Measurements from ENCODE around the gene LRMDA. TPM values are rescaled to one million over a fixed set of nuclear protein-coding genes. Genes with fewer than 3 reads are reported as not detected.

The LRMDA gene
- polyA plus RNA-seq, 2 of the 4 experiments (the other 2 are of a cell fraction): 4.6 to 5.2 TPM

DNA sequence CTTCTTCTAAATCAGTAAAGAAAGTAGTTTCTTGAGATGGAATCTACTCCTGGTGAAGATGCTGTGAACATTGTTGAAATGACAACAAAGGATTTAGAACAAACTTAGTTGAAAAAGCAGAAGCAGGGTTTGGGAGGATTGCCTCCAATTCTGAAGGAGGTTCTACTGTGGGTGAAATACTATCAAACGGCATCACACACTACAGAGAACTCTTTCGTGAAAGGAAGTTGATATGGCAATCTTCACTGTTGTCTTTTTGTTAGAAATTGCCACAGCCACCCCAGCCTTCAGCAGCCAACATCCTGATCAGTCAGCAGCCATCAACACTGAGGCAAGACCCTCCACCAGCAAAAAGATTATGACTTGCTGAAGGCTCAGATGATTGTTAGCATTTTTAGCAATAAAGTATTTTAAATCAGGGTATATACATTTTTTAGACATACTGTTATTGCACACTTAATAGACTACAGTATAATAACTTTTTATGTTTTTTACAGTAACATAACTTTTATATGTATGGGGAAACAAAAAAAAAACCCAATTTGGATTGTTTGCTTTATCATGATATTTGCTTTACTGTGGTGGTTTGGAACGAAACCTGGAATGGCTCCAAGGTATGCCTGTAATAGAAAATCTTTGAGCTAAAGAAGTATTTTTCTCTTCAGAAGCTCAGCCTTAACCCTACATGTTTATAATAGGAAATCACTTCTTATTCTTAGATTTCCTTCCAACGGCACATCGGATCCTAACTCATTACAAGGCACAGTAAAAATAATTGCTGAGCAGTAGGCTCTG, 257.3 kb downstream of the LRMDA start:
- ChIA-PET CTCF (no interaction called here), POLR2A (no interaction called here)
- 70% methylated on average over 5 of the region's 5 CpGs for WGBS (ENCODE audit: missing lambda C conversion rate)
- Histone ChIP-seq H3K4me1 (no peaks in the 10 kb centered on the region), H3K27ac (no peak overlapping the region), H3K4me3 (no peak overlapping the region), H3K9me3 (no peaks in the 10 kb centered on the region), H3K4me2 (no peak overlapping the region)
- TF ChIP-seq SMC3 (IDR thresholded peaks at IDR 0.05) (no peak), POLR2AphosphoS2 (conservative IDR thresholded peaks at IDR 0.05; ENCODE audit: low read length) (no peak), TP53 (CRISPR knock-in tag; IDR thresholded peaks at IDR 0.05) (no peak), ZC3H11A (IDR thresholded peaks at IDR 0.05) (no peak), FOSL2 (IDR thresholded peaks at IDR 0.05) (no peak), FOSL2 (CRISPR knock-in tag; IDR thresholded peaks at IDR 0.05) (no peak), EP300 (IDR thresholded peaks at IDR 0.05) (no peak), EHF (CRISPR knock-in tag; IDR thresholded peaks at IDR 0.05) (no peak), EHMT2 (IDR thresholded peaks at IDR 0.05; ENCODE audit: low read depth) (no peak), JUNB (IDR thresholded peaks at IDR 0.05) (no peak), RFX5 (IDR thresholded peaks at IDR 0.05) (no peak), POLR2A (IDR thresholded peaks at IDR 0.05; ENCODE audit: low read length) (no peak)
- TF ChIP-seq, protein P1, sequence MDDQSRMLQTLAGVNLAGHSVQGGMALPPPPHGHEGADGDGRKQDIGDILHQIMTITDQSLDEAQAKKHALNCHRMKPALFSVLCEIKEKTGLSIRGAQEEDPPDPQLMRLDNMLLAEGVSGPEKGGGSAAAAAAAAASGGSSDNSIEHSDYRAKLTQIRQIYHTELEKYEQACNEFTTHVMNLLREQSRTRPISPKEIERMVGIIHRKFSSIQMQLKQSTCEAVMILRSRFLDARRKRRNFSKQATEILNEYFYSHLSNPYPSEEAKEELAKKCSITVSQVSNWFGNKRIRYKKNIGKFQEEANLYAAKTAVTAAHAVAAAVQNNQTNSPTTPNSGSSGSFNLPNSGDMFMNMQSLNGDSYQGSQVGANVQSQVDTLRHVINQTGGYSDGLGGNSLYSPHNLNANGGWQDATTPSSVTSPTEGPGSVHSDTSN (IDR thresholded peaks at IDR 0.05): no peak
- TF ChIP-seq, protein P2, sequence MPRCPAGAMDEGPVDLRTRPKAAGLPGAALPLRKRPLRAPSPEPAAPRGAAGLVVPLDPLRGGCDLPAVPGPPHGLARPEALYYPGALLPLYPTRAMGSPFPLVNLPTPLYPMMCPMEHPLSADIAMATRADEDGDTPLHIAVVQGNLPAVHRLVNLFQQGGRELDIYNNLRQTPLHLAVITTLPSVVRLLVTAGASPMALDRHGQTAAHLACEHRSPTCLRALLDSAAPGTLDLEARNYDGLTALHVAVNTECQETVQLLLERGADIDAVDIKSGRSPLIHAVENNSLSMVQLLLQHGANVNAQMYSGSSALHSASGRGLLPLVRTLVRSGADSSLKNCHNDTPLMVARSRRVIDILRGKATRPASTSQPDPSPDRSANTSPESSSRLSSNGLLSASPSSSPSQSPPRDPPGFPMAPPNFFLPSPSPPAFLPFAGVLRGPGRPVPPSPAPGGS (IDR thresholded peaks at IDR 0.05): no peak
- TF ChIP-seq, protein P3, sequence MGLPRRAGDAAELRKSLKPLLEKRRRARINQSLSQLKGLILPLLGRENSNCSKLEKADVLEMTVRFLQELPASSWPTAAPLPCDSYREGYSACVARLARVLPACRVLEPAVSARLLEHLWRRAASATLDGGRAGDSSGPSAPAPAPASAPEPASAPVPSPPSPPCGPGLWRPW (IDR thresholded peaks at IDR 0.05): no peak
- TF ChIP-seq, protein P4, sequence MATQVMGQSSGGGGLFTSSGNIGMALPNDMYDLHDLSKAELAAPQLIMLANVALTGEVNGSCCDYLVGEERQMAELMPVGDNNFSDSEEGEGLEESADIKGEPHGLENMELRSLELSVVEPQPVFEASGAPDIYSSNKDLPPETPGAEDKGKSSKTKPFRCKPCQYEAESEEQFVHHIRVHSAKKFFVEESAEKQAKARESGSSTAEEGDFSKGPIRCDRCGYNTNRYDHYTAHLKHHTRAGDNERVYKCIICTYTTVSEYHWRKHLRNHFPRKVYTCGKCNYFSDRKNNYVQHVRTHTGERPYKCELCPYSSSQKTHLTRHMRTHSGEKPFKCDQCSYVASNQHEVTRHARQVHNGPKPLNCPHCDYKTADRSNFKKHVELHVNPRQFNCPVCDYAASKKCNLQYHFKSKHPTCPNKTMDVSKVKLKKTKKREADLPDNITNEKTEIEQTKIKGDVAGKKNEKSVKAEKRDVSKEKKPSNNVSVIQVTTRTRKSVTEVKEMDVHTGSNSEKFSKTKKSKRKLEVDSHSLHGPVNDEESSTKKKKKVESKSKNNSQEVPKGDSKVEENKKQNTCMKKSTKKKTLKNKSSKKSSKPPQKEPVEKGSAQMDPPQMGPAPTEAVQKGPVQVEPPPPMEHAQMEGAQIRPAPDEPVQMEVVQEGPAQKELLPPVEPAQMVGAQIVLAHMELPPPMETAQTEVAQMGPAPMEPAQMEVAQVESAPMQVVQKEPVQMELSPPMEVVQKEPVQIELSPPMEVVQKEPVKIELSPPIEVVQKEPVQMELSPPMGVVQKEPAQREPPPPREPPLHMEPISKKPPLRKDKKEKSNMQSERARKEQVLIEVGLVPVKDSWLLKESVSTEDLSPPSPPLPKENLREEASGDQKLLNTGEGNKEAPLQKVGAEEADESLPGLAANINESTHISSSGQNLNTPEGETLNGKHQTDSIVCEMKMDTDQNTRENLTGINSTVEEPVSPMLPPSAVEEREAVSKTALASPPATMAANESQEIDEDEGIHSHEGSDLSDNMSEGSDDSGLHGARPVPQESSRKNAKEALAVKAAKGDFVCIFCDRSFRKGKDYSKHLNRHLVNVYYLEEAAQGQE (IDR thresholded peaks at IDR 0.05): no peak
- TF ChIP-seq, protein P5, sequence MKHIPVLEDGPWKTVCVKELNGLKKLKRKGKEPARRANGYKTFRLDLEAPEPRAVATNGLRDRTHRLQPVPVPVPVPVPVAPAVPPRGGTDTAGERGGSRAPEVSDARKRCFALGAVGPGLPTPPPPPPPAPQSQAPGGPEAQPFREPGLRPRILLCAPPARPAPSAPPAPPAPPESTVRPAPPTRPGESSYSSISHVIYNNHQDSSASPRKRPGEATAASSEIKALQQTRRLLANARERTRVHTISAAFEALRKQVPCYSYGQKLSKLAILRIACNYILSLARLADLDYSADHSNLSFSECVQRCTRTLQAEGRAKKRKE (CRISPR knock-in tag; IDR thresholded peaks at IDR 0.05; ENCODE audit: low read depth): no peak
- TF ChIP-seq, protein P6, sequence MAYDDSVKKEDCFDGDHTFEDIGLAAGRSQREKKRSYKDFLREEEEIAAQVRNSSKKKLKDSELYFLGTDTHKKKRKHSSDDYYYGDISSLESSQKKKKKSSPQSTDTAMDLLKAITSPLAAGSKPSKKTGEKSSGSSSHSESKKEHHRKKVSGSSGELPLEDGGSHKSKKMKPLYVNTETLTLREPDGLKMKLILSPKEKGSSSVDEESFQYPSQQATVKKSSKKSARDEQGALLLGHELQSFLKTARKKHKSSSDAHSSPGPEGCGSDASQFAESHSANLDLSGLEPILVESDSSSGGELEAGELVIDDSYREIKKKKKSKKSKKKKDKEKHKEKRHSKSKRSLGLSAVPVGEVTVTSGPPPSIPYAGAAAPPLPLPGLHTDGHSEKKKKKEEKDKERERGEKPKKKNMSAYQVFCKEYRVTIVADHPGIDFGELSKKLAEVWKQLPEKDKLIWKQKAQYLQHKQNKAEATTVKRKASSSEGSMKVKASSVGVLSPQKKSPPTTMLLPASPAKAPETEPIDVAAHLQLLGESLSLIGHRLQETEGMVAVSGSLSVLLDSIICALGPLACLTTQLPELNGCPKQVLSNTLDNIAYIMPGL (CRISPR knock-in tag; IDR thresholded peaks at IDR 0.05; ENCODE audit: borderline replicate concordance): no peak
- ATAC-seq (no peak), DNase-seq (ENCODE audit: low read depth in 1 of 2, low spot score in 1 of 2) (no peak), FAIRE-seq (no peak)

Measured in A549 (cell line).